ENCODE measurements around the gene TMEM91.
"Not testable (repeated sequence)": the region's sequence is repeated elsewhere in the genome, so short reads cannot be mapped to it uniquely, and the experiment has no call there.

The TMEM91 gene

GRCh38 chr19:41346916-41347315, 29.4 kb upstream of the TMEM91 start:
- Mint-ChIP-seq H3K4me1 (ENCODE audit: low read depth) (peaks cover 55% of the 10 kb centered on the region), H3K36me3 (ENCODE audit: low read depth) (peaks cover 77% of the 10 kb centered on the region)
- H3K4me3 Mint-ChIP-seq, H3K27ac Mint-ChIP-seq, H3K27me3 Mint-ChIP-seq, H3K9me3 Mint-ChIP-seq: not testable (repeated sequence)

- peak overlapping the region; percentile 94 for H3K4me3 Mint-ChIP-seq
- H3K36me3 Mint-ChIP-seq (ENCODE audit: low read depth): peaks cover 52% of the 10 kb centered on the region
- H3K27me3 Mint-ChIP-seq: no peaks in the 10 kb centered on the region
- H3K9me3 Mint-ChIP-seq: no peaks in the 10 kb centered on the region
- peak overlapping the region; percentile 98 for H3K27ac Mint-ChIP-seq
- H3K4me1 Mint-ChIP-seq (ENCODE audit: low read depth): peaks cover 45% of the 10 kb centered on the region
Measured at GRCh38 chr19:41350735-41351338, 25.5 kb upstream of the TMEM91 start.

- no peaks in the 10 kb centered on the region for H3K9me3 Mint-ChIP-seq
- peaks cover 50% of the 10 kb centered on the region for H3K4me1 Mint-ChIP-seq (ENCODE audit: low read depth)
- H3K36me3 Mint-ChIP-seq (ENCODE audit: low read depth): peaks cover 44% of the 10 kb centered on the region
Measured at GRCh38 chr19:41351339-41352245, 24.7 kb upstream of the TMEM91 start.

GRCh38 chr19:41352279-41352608, 24.1 kb upstream of the TMEM91 start:
- peak overlapping the region; percentile 99 for H3K27ac Mint-ChIP-seq
- H3K4me1 Mint-ChIP-seq (ENCODE audit: low read depth): peaks cover 56% of the 10 kb centered on the region
- peak overlapping the region; percentile 94 for H3K4me3 Mint-ChIP-seq
- peaks cover 43% of the 10 kb centered on the region for H3K36me3 Mint-ChIP-seq (ENCODE audit: low read depth)
- no peaks in the 10 kb centered on the region for H3K9me3 Mint-ChIP-seq
- H3K27me3 Mint-ChIP-seq: no peaks in the 10 kb centered on the region

More at GRCh38 chr19:41351339-41352245, 24.7 kb upstream of the TMEM91 start:
- Mint-ChIP-seq H3K4me3 (peak overlapping the region; percentile 94), H3K27ac (peak overlapping the region; percentile 99), H3K27me3 (no peaks in the 10 kb centered on the region)

GRCh38 chr19:41352609-41353465, 23.5 kb upstream of the TMEM91 start:
- peaks cover 62% of the 10 kb centered on the region for H3K4me1 Mint-ChIP-seq (ENCODE audit: low read depth)

GRCh38 chr19:41353466-41354342, 22.6 kb upstream of the TMEM91 start, which contains the start of gene TGFB1:
Gene TGFB1 (minus strand): TSS chr19:41353922. CDS start chr19:41353044, 878 bp downstream.
- Mint-ChIP-seq H3K27me3 (no peaks in the 10 kb centered on the region), H3K4me1 (ENCODE audit: low read depth) (peaks cover 65% of the 10 kb centered on the region), H3K4me3 (peak within 1 kb of the TSS; percentile 94), H3K36me3 (ENCODE audit: low read depth) (peaks cover 36% of the 10 kb centered on the region), H3K9me3 (no peaks in the 10 kb centered on the region), H3K27ac (peak within 1 kb of the TSS; percentile 99)

More at GRCh38 chr19:41352609-41353465, 23.5 kb upstream of the TMEM91 start:
- Mint-ChIP-seq H3K4me3 (peak overlapping the region; percentile 94), H3K27me3 (no peaks in the 10 kb centered on the region), H3K36me3 (ENCODE audit: low read depth) (peaks cover 38% of the 10 kb centered on the region), H3K9me3 (no peaks in the 10 kb centered on the region), H3K27ac (peak overlapping the region; percentile 99)

- Mint-ChIP-seq H3K4me3 (peak overlapping the region; percentile 89), H3K9me3 (no peaks in the 10 kb centered on the region), H3K36me3 (ENCODE audit: low read depth) (peaks cover 29% of the 10 kb centered on the region), H3K27ac (peak overlapping the region; percentile 96), H3K27me3 (no peaks in the 10 kb centered on the region), H3K4me1 (ENCODE audit: low read depth) (peaks cover 57% of the 10 kb centered on the region)
Measured at GRCh38 chr19:41354343-41354953, 21.9 kb upstream of the TMEM91 start.

GRCh38 chr19:41355035-41355434, 21.3 kb upstream of the TMEM91 start:
- Mint-ChIP-seq H3K36me3 (ENCODE audit: low read depth) (peaks cover 23% of the 10 kb centered on the region), H3K27ac (peak overlapping the region; percentile 97), H3K4me3 (peak overlapping the region; percentile 64), H3K4me1 (ENCODE audit: low read depth) (peaks cover 52% of the 10 kb centered on the region), H3K27me3 (no peaks in the 10 kb centered on the region), H3K9me3 (no peaks in the 10 kb centered on the region)

- H3K4me3 Mint-ChIP-seq: peak overlapping the region; percentile 64
- H3K27me3 Mint-ChIP-seq: no peaks in the 10 kb centered on the region
- peak overlapping the region; percentile 97 for H3K27ac Mint-ChIP-seq
- no peaks in the 10 kb centered on the region for H3K9me3 Mint-ChIP-seq
- H3K36me3 Mint-ChIP-seq (ENCODE audit: low read depth): peaks cover 21% of the 10 kb centered on the region
- peaks cover 49% of the 10 kb centered on the region for H3K4me1 Mint-ChIP-seq (ENCODE audit: low read depth)
Measured at GRCh38 chr19:41355802-41356201, 20.5 kb upstream of the TMEM91 start.

GRCh38 chr19:41356984-41357739, 19.2 kb upstream of the TMEM91 start:
- Mint-ChIP-seq H3K27me3 (no peaks in the 10 kb centered on the region), H3K4me3 (peak overlapping the region; percentile 64), H3K27ac (peak overlapping the region; percentile 97), H3K9me3 (no peaks in the 10 kb centered on the region), H3K36me3 (ENCODE audit: low read depth) (peaks cover 13% of the 10 kb centered on the region), H3K4me1 (ENCODE audit: low read depth) (peaks cover 46% of the 10 kb centered on the region)

- H3K4me1 Mint-ChIP-seq (ENCODE audit: low read depth): peaks cover 51% of the 10 kb centered on the region
- peak overlapping the region; percentile 65 for H3K27ac Mint-ChIP-seq
- no peaks in the 10 kb centered on the region for H3K27me3 Mint-ChIP-seq
- no peaks in the 10 kb centered on the region for H3K9me3 Mint-ChIP-seq
- H3K36me3 Mint-ChIP-seq (ENCODE audit: low read depth): peaks cover 13% of the 10 kb centered on the region
- no peak overlapping the region for H3K4me3 Mint-ChIP-seq
Measured at GRCh38 chr19:41357746-41358145, 18.6 kb upstream of the TMEM91 start.

GRCh38 chr19:41359741-41360140, 16.6 kb upstream of the TMEM91 start:
- no peaks in the 10 kb centered on the region for H3K9me3 Mint-ChIP-seq
- no peaks in the 10 kb centered on the region for H3K27me3 Mint-ChIP-seq
- H3K36me3 Mint-ChIP-seq (ENCODE audit: low read depth): peaks cover 14% of the 10 kb centered on the region
- H3K4me1 Mint-ChIP-seq (ENCODE audit: low read depth): peaks cover 60% of the 10 kb centered on the region
- H3K4me3 Mint-ChIP-seq: no peak overlapping the region
- H3K27ac Mint-ChIP-seq: no peak overlapping the region
